HG02678 (cell line): ENCODE data around the gene NAA60.
"Not testable (repeated sequence)": the region's sequence is repeated elsewhere in the genome, so short reads cannot be mapped to it uniquely, and the experiment has no call there.

Experiments used
- ATAC-seq: cut with Tn5 transposase; IDR thresholded peaks from one replicate; pipeline ENCODE4 v1.9.1; 2021; ENCODE audit warnings: mild to moderate bottlenecking, moderate library complexity; ENCODE audit not compliant: unreplicated experiment

Gene NAA60

DNA sequence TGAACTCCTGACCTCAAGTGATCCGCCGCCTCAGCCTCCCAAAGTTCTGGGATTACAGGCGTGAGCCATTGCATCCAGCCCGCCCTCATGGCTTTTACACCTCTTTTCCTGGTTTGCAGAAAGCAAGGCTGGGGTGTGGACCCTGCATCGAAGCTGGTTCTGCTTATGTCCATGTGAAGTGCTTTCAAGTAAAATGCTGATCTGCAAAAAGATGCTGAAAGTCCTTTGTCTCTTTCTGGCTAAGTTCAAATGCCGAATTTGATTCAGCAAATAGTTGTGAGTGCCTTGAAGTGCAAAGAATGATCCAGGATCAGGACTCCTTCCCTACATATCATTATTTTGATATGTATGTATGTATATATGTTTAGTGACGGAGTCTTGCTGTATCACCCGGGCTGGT is 17.1 kb downstream of the NAA60 start:
- ATAC-seq = no peak

DNA sequence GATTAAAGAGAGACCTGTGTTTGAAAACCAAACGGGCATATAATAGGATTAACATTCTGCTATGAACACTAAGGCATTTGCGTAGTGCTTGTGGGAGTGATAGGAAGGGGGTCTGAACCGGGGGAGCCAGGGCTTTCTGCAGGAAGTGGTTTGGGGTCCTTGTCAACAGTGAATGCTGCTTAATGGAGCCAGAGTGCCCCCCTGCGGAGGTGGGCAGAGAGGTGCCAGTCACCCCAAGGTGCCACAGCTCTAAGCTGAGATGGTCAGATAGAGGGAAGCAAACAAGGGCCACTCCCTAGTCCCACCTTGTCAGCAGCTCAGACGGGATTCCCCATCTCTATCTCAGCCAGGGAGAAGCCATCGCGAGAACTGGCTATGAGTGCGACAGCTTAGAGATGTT is 17.7 kb downstream of the NAA60 start:
- ATAC-seq = no peak

DNA sequence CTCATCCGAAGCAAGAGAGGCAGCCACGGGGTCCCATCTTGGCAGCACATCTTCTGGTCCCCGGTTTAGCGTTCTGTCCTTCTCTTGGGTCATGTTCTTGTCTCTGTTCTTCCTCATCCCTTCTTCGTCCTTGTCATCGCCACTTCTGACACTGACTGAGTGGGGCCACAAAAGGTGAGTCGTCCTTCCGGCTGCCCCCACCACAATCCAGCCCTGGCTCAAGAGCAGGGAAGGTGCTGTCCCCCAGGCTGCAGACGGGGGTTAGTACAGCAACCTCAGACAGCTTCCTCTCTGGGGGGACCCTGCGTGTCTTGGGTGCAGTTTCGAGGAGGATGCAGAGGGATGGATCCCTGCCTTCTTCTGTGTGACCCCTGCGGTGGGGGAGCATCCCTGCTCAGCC is 21.8 kb downstream of the NAA60 start:
- ATAC-seq = no peak

DNA sequence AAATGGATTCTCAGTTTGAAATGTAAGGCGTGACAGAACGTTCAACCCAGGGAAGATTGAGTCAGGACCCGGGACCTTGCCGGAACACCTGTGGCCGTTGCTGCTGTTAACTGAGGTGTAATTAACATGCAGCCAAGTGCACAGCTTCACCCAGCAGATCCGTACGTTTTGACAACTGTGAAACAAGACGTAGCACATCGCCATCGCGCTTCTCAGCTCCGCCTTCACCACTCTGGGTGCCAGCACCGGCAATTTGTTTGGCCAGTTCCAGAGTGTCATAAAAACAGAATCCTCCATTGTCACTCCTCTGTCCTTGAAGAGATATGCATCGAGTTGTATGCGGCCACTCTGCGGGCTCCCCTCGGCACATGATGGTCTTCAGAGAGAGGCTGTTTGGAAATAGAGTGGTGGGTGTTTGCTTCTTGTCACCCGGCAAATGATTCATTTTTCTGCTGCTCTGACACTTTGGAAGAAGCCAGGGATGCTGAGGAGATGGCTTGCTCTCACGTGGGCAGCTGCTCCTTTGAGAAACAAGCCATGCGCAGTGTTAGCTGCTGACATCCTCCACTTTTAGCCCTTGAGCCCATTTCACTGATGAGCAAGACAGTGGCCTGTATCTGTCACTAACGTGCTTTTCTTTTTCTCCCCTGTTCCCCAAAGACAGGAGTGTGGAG is 22.6 kb downstream of the NAA60 start:
- no peak for ATAC-seq

DNA sequence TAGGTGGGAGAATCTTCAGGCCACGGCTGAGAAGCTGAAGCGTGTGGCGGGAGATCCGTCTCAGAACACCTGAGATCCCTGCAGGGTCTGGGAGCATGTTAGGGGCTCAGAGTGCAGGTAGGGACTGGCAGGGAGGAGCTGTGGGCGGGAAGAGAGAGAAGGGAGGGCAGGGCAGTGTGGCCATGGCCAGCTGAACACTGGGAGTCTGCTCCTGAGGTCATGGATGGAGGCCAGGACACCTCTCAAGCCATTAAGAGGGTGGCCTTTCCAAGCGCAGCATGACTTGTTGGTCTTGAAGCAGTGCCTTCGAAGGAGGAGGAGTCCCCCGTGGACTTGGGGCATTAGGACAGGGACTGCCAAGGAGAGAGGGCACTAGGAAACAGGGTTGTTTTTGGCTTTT is 23.7 kb downstream of the NAA60 start:
- no peak for ATAC-seq

DNA sequence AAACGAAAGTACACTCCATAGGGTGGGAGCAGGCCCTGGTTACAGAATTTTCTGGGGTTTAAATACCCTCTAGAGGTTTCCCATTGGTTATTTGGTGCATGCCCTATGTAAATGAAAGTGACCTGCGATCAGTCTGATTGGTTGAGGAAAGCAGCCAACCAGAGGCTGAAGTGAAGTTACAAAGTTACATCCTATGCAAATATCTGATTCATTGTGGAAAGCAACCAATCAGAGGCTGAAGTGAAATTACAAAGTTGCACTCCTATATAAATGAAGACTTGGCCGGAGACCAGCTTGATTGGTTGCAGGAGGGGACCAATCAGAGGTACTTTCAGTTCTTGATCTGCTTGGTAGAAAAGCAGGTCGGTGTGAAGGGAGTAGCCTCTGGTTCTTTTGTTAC is 24.4 kb downstream of the NAA60 start:
- ATAC-seq = no peak

DNA sequence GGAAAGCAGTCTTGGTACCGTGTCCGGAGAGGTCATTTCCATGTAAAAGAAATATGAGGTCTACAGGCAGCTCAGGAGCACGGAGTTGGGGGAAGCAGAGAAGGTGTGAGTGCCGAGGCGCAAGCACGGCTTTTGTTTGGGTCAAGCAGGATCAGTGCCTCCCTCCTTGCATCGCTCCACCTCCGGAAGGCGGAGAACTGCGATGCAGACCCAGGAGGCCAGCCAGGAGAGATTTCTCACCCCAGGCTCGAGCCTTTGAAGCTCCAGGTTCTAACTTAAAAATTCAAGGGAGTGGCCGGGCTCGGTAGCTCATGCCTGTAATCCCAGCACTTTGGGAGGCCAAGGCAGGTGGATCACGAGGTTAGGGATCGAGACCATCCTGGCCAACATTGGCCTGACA is 25.0 kb downstream of the NAA60 start:
- no peak for ATAC-seq

DNA sequence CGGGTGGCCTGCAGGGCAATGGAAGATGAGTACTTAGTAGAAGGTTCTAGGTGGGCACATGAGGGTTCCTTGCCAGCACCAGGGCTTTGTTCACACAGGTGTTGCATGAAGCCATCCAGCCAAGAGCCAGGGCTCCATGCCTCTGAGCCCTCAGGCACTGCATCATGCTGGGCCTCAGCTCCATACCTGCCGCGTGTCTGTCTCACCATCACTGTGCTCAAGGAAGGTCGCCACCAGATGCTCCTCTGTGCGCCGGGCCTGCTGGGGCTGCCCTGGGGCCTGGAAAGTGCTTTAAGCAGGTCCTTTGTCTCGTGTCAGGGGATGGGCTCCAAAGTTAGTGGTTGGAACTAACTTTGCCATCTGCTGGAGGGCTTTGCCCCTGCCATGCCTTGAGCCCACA is 26.3 kb downstream of the NAA60 start:
- no peak for ATAC-seq

DNA sequence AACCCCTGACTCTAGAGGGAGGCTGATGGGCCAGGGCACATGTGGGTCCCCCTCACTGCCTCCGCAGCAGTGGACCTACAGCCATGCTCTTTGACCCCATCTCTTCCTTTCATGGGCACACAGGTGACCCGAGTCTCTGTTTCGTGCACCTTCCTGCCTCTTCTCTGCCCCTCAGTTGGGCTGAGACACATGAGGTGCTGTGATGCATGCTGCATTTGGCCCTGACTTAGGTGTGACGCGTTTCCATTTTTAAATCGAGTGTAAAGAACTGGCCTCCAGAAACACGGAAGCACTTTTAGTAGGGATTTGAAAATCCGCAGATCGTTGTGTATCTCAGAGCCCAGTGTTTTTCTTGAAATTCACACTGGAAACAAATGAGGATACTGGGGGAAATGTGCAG is 27.2 kb downstream of the NAA60 start:
- ATAC-seq = no peak

DNA sequence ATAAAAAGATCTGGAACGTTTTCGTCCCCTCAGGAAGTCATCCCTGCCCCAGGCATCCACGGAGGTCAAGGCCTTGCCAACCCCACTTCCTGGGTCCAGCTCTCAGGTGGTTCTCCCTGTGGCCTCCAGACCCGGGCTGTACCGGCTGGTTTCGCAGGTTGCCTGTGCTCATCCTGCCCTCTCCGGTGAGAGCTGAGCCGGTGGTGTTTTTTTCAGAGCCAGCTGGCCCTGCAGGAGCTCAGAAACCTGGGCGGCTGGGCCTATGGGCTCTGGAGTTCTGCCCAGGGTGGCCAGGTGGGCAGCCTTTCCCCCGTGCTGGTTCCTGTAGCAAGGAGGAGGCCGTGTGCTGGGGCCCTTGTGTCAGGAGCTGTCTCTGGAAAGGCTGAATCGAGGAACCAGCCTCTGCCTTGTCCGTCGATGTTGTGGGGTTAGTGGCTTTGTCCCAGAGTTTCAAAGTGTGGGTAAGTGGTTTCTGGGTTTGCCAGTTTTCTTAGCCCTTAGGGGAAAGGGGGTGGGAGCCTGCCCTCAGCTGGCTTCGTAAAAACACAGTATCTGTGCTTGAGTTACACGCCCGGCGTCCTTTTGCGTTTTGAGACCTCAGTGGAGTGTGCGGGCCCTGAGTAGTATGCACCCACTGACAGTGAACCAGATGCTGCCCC is 28.2 kb downstream of the NAA60 start:
- ATAC-seq = no peak

DNA sequence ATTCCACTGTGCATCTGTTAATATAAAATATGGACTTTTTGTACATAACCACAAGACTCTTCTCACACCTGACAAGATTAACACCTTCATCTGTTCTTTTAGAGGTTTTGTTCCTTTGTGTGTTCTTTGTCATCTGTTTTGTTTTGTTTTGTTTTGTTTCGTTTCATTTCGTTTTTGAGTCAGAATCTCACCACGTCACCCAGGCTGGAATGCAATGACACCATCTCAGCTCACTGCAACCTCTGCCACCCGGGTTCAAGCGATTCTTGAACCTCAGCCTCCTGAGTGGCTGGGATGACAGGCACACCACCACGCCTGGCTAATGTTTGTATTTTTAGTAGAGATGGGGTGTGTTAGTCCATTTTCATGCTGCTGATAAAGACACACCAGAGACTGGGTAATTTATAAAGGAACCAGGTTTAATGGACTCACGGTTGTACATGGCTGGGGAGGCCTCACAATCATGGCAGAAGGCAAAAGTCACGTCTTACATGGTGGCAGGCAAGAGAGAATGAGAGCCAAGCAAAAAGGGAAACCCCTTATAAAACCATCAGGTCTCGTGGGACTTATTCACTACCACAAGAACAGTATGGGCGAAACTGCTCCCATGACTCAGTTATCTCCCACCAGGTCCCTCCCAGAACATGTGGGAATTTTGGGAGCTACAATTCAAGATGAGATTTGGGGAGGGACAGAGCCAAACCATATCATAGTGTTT is 29.6 kb downstream of the NAA60 start:
- ATAC-seq = no peak

DNA sequence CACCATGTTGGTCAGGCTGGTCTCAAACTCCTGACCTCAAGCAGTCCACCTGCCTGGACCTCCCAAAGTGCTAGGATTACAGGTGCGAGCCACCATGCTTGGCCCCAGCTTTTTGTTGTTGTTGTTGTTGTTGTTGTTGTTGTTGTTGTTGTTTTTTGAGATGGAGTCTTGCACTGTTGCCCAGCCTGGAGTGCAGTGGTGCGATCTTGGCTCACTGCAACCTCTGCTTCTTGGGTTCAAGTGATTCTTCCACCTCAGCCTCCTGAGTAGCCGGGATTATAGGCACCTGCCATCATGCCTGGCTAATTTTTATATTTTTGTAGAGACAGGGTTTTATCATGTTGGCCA is 30.1 kb downstream of the NAA60 start:
- ATAC-seq = not testable (repeated sequence)

DNA sequence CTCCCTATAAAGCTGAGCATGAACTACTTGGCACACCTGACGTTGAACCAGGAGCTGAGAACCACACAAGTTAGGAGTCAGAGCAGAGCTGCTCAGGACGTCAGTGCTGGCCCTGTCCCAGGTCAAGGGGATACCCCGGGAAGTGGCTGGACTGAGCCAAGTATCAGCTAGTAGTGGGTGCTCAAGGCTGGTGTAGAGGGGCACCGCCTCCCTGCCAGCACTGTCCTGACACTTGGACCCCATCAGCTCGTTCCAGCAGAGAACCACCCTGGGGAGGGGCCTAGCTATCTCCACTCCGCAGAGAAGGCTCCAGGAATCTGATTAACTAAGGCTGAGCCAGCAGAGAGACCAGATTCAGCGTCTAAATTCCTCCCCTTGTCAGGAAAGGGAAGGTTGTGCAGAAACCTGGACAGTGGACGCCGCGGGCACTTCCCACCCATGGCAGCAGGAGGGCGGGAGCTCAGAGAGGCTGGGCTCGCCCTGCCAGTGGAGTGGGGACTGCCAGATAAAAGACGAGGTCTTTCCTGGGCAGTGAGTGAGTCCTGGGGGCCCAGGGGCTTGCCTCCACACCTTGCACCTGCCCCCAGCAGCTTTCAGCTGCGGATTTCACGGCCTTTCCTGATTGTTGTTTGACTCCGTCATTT is 30.8 kb downstream of the NAA60 start:
- ATAC-seq = no peak

DNA sequence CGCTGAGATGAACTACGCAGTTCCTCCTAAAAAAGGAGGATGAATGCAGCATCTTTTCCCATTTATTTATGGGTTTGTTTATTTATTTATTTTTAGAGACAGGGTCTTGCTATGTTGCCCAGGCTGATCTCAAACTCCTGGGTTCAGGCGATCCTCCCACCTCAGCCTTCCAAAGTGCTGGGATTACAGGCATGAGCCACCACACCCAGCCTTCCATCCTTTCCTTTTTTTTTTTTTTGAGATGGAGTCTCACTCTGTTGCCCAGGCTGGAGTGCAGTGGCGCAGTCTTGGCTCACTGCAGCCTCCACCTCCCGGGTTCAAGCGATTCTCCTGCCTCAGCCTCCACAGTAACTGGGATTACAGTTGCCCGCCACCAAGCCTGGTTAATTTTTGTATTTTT is 31.4 kb downstream of the NAA60 start:
- not testable (repeated sequence) for ATAC-seq

DNA sequence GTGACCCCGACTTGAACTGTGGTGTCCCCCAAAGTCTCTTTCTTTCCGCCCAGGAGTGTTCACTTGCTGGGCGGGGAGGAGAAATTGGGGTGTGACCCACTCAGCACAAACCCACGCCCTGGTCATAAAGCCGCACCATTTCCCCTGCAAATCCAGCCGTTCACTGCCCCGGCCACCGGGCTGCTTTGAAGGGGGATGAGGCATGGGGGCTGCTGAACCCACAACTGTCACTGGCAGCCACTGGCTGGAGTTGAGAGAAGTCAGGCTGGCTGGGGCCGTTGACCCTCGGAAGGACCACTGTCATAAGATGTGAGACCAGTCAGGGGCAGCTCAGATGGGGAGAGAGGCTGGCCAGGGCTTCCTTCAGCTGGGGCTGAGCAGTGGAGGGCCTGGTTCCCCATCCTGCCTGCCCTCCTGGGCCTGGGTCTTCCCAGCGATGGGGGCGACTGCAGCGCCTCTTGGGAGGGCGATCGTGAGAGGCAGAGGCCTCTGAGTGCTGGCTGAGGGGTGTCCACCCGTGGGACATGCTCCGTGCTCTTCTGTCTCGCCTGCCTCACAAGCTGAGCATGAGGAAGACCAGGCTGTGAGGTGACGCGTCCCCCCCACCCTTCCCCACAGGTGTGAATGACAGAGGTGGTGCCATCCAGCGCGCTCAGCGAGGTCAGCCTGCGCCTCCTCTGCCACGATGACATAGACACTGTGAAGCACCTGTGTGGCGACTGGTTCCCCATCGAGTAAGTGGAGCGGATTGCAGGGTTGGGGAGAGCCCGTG is 32.3 kb downstream of the NAA60 start:
- no peak for ATAC-seq

DNA sequence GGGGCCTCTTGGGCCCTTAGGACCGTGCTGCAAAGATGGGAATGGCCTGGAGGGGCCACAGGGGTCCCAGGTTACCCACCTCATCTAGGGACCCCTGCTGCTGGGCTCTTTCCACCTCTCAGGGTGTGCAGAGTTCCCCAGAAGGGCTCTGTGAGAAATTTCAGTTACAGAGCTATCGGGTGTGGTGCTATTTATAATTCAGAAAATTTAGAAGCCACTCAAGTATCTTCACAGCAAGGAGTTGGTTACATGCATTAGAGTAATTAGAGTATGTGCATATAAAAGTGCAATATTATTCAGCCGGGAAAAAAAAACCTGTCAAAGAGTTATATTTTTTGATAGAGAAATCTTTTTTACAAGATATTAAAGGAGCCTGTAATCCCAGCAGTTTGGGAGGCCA is 32.9 kb downstream of the NAA60 start:
- ATAC-seq = no peak

DNA sequence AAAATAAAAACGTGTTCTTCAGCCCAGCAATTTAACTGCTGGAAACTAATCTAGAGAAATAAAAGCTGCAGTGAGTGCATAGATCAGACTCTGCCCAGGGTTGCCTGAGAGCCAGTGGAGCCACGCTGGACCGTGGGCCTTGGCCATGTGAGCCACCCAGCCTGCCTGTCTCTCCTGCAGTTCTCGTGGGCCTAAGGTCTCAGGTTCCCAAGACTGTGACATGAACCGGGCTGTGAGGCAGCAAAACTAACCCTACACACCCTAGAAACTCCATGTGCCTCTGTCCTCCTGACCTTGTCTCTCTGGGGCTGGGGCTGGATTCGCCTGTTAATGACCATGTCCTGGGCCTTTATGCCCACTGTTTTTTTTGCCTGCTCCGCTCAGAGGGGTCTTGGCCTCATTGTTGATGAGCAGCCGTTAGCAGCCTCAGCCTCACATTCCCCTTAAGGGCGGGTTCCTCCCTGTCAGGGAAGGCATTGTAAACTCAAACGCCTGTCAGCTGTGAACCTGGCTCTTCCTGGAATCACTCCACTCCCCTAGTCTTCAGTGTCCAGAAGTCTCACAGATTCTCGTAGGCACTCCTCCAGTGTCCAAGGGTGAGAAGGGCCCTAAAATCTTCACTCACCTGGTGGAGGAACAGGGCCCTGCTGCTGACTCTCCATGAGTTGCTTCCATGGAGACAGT is 34.9 kb downstream of the NAA60 start:
- no peak for ATAC-seq

DNA sequence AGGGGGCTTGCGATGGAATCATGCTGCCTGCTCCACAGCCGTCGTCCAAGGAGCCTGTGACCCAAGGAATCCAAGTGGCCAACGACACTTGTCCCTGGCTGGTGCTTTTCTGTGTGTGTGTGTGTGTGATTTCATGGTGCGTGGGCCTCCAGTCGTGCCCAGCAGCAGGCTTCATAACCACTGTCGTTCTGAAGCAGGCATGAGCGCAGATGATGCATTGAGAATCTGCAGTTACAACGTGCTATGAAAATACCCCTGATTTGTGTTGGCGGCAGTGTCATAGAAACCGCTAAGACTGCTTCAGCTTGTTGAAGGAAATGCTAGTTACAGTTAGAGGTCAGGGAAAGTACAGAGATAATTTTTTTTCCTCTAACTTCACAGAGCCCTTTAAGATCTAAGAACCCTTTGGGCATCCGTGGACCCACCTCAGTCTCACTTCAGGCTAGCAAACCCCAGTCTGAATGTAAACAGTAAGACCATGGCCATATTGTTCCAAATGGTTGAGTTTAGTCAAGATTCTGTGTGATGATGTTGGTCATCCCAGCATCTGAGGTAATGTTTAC is 36.3 kb downstream of the NAA60 start:
- no peak for ATAC-seq

DNA sequence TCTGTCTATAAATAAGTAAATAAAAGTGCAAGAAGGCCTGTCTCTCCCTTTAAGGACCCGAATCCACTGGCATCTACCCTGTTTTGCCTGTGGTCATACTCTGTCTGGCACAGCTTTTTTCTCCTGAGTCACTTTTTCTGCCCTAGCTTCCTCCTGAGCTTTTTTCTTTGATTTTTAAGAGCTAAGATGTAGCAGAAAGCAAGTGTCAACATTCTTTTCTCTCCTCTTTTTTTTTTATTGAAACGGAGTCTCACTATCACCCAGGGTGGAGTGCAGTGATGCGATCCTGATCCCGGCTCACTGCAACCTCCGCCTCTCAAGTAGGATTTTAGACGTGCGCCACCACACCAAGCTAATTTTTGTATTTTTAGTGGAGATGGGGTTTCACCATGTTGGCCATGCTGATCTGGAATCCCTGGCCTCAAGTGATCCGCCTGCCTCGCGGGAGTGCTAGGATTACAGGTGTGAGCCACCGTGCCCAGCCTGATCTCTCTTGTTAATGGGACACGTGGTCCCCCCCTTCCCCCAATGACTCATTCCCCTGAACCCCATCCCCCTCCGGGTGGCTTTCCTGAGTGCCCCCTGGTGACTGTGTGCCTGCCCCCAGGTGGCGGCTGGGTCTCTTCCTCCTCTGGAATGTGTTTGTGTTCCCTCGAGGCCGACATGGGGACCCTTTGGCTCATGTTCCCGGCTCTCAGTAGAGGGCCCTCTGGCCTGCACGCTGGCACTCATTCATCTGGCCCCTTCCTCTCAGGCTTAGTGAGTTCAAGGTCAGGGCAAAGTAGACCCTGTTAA is 37.6 kb downstream of the NAA60 start:
- ATAC-seq = no peak
